Endothelial cell of umbilical vein (primary cell): ENCODE measurements around the gene PGS1. TPM values are rescaled to one million over a fixed set of nuclear protein-coding genes. Genes with fewer than 3 reads are reported as not detected.

ENCODE experiments used
- BruUV-seq: library from RNA; stranded (reverse); fragments of 400-500 nt; replicated peaks from 2 replicates; lab custom pipeline; 2021; lab: Mats Ljungman, UMichigan
- CTCF ChIA-PET: fragments of 300-600, 350-600 bp; sonication (Branson Sonifier 250); formaldehyde crosslinking; loops from one replicate; lab custom pipeline; 2021; ENCODE audit warnings: antibody characterized with exemption, inconsistent platforms; lab: Charles Lee
- POLR2A ChIA-PET: fragments of 300-600, 350-600 bp; sonication (Branson Sonifier 250); formaldehyde crosslinking; loops from one replicate; lab custom pipeline; 2021; ENCODE audit warnings: antibody characterized with exemption, inconsistent platforms; lab: Charles Lee
- DNase-seq: peaks from one replicate; pipeline ENCODE4 v3.0.0-alpha.2; 2011; ENCODE audit warnings: low read depth, low spot score
- FAIRE-seq: peaks from 2 replicates; lab custom pipeline; 2011; peaks lifted over from hg19 to GRCh38; lab: Jason Lieb, UNC
- H2AFZ ChIP-seq: 2 replicates; pipeline ENCODE4 v1.6.0; 2012; ENCODE audit warnings: low read depth, low read length, control low read depth, inconsistent platforms
- H3K27ac ChIP-seq: 2 replicates; pipeline ENCODE4 v1.5.1; 2011; ENCODE audit warnings: low read depth, mild to moderate bottlenecking, control low read depth, low read length, moderate library complexity; ENCODE audit not compliant: insufficient read depth
- H3K27me3 ChIP-seq, 2 experiments: 2 replicates each; pipeline versions ENCODE4 v1.6.0 to v1.6.1; 2011; ENCODE audit warnings: low read length in 2 of 2, mixed read lengths in 1 of 2; ENCODE audit not compliant: control insufficient read depth in 2 of 2, insufficient read depth in 2 of 2
- H3K36me3 ChIP-seq, 2 experiments: 2 replicates in 1 of 2; 3 replicates in 1 of 2; pipeline ENCODE4 v1.5.1; 2011; ENCODE audit warnings: low read length in 2 of 2, mild to moderate bottlenecking in 1 of 2, moderate library complexity in 1 of 2; ENCODE audit not compliant: control insufficient read depth in 2 of 2, insufficient read depth in 2 of 2; ENCODE audit errors: extremely low read depth in 1 of 2
- H3K4me1 ChIP-seq: 3 replicates; pipeline ENCODE4 v1.5.1; 2011; ENCODE audit warnings: mild to moderate bottlenecking, low read length; ENCODE audit not compliant: control insufficient read depth, insufficient read depth; ENCODE audit errors: extremely low read depth
- H3K4me2 ChIP-seq: 2 replicates; pipeline ENCODE4 v1.6.1; 2011; ENCODE audit warnings: low read length, control low read depth, mixed read lengths; ENCODE audit not compliant: insufficient read depth
- H3K4me3 ChIP-seq, 3 experiments: fragments of 200-600 bp in 1 of 3; sonication (generic), shearing (Covaris generic) in 1 of 3; replicated peaks in 1 of 3; 2 replicates each; pipeline ENCODE4 v1.5.1; 2011 to 2016; ENCODE audit warnings: control low read depth in 3 of 3, low read length in 3 of 3, mild to moderate bottlenecking in 2 of 3, inconsistent platforms in 1 of 3, low read depth in 1 of 3, moderate library complexity in 1 of 3; ENCODE audit not compliant: insufficient read depth in 1 of 3
- H3K79me2 ChIP-seq: 2 replicates; pipeline ENCODE4 v1.6.0; 2012; ENCODE audit warnings: low read length, inconsistent platforms; ENCODE audit not compliant: control insufficient read depth, insufficient read depth
- H3K9ac ChIP-seq: replicated peaks from 2 replicates; pipeline ENCODE3; 2011; ENCODE audit warnings: low read length, control low read depth; ENCODE audit not compliant: insufficient read depth; ENCODE audit errors: extremely low read depth
- H3K9me1 ChIP-seq: replicated peaks from 3 replicates; pipeline ENCODE4 v1.6.0; 2011; ENCODE audit warnings: mild to moderate bottlenecking, low read length; ENCODE audit not compliant: control insufficient read depth, insufficient read depth; ENCODE audit errors: extremely low read depth
- H3K9me3 ChIP-seq: replicated peaks from 2 replicates; pipeline ENCODE4 v1.5.1; 2012; ENCODE audit warnings: low read length, inconsistent platforms; ENCODE audit not compliant: control insufficient read depth, insufficient read depth
- H4K20me1 ChIP-seq: replicated peaks from 2 replicates; pipeline ENCODE3; 2011; ENCODE audit warnings: mild to moderate bottlenecking, low read length; ENCODE audit not compliant: control insufficient read depth, insufficient read depth; ENCODE audit errors: extremely low read depth
- EZH2 ChIP-seq: IDR thresholded peaks from 2 replicates; pipeline ENCODE4 v1.6.1; 2012; ENCODE audit warnings: borderline replicate concordance, low read depth, mild to moderate bottlenecking, moderate library complexity, low read length, inconsistent platforms; ENCODE audit not compliant: severe bottlenecking
- FOS ChIP-seq: IDR thresholded peaks from 2 replicates; pipeline ENCODE4 v1.6.1; 2011; ENCODE audit warnings: mild to moderate bottlenecking, low read length, moderate library complexity, borderline replicate concordance; ENCODE audit not compliant: insufficient read depth
- GATA2 ChIP-seq: IDR thresholded peaks from 2 replicates; pipeline ENCODE4 v1.7.0; 2011; ENCODE audit warnings: low read depth, mild to moderate bottlenecking, moderate library complexity, mixed read lengths, low read length; ENCODE audit not compliant: insufficient read length, insufficient read depth
- JUN ChIP-seq: IDR thresholded peaks from 2 replicates; pipeline ENCODE4 v1.6.1; 2011; ENCODE audit warnings: borderline replicate concordance, low read depth; ENCODE audit not compliant: insufficient read length, insufficient read depth
- MYC ChIP-seq: IDR thresholded peaks from one replicate; pipeline ENCODE4 v1.6.1; 2011; ENCODE audit warnings: mild to moderate bottlenecking, low read depth, low read length
- POLR2A ChIP-seq: IDR thresholded peaks from 2 replicates; pipeline ENCODE4 v1.6.1; 2012; ENCODE audit warnings: low read depth, mild to moderate bottlenecking, control low read depth, low read length
- POLR2AphosphoS5 ChIP-seq: IDR thresholded peaks from 2 replicates; pipeline ENCODE4 v1.6.1; 2012; ENCODE audit warnings: low read depth, mild to moderate bottlenecking, control low read depth, low read length, moderate library complexity; ENCODE audit not compliant: insufficient read depth
- dilution Hi-C: fragments of 300-500 bp; cut with MboI; formaldehyde crosslinking; loops from one replicate; pipeline ENCODE4 v1.15.0; 2019; ENCODE audit warnings: low sequenced_read_pairs; ENCODE audit not compliant: extremely low pct_ligation_motif_present
- intact Hi-C: fragments of 100-400 bp; cut with micrococcal nuclease; formaldehyde crosslinking; loops from one replicate; pipeline ENCODE4 v1.10.0; 2022
- polyA plus RNA-seq, 4 experiments: library from polyadenylated mRNA; depleted of rRNA in 3 of 4; stranded (reverse) in 3 of 4; unstranded in 1 of 4; fragments of >200 nt; gene quantifications; 2 replicates each; pipeline versions ENCODE4 v1.2.1 to v1.2.3, GENCODE V29; 2011 to 2012; ENCODE audit warnings: missing spikeins in 1 of 4
- total RNA-seq: library from RNA; stranded (reverse); gene quantifications from 2 replicates; pipeline ENCODE4 v1.2.3, GENCODE V29; 2021
- TF ChIP-seq, protein P1 (sequence below): IDR thresholded peaks from 2 replicates; pipeline ENCODE4 v1.6.1; 2011; ENCODE audit not compliant: insufficient read depth, insufficient read length
- TF ChIP-seq, protein P2 (sequence below), 2 donors: IDR thresholded peaks; 1 replicate in 1 of 2; 2 replicates in 1 of 2; pipeline ENCODE4 v1.5.1; 2011; ENCODE audit warnings: low read length in 2 of 2, mild to moderate bottlenecking in 2 of 2, moderate library complexity in 2 of 2, control low read depth in 1 of 2, inconsistent platforms in 1 of 2, low read depth in 1 of 2; ENCODE audit not compliant: insufficient read depth in 1 of 2; ENCODE audit errors: extremely low read depth in 1 of 2

PGS1 gene
- total and polyA plus RNA-seq, 2 donors (not counting 3 experiments of a cell fraction or from before 2014, with no cell fraction given) = 50.8 to 66.0 TPM

DNA sequence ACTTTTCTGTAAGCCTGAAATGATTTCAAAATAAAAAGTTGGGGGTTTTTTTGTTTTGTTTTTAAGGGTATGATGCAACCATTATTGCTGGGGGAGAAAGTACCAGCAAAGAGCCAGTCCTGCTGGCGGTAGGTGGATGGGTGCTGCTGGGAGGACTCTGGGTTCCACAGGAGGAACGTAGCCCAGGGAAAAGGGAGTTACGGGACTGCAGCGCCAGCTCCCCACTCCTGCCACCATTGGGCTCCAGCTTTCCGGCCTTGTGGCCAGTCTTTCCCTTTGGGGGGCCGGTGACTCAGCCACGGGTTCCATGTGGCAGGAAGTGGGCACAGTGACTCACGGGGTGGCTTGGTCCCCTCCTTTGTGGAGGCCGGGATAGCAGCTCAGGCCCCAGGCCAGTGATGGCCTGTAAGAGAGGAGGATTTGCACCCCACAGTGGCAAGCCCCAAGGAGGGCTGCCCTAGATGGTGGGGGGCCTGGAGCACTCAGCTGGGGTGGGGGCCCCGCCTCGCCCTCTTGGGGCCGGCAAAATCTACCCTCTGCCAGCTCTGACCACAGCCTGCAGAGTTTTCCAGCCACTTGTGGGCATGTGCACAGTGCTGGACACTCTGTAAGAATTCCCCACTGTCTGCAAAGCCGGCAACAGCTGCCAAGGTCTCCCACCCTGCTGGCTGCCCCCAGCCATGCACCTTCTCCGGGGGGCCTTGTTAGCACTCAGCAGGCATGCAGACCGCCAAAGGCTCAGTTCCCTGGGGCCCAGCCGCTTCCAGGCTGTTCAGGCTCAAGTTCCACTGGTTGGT is 49.0 kb upstream of the PGS1 start:
- Histone ChIP-seq H3K36me3 (no peaks in the 10 kb centered on the region), H2AFZ (peak overlapping the region; percentile 70), H3K9ac (no peak overlapping the region), H4K20me1 (no peaks in the 10 kb centered on the region), H3K4me1 (peaks cover 20% of the 10 kb centered on the region), H3K4me3 (no peak overlapping the region), H3K27ac (no peak overlapping the region), H3K9me1 (no peaks in the 10 kb centered on the region), H3K9me3 (no peaks in the 10 kb centered on the region), H3K79me2 (no peaks in the 10 kb centered on the region), H3K4me2 (no peak overlapping the region), H3K27me3 (no peaks in the 10 kb centered on the region)
- dilution Hi-C loops (no loop called here), intact Hi-C loops (no loop called here)
- ChIA-PET CTCF (interaction anchor here (1.0 to 1.8 kb wide), 4 partner anchors 10 to 40 kb away, joined by 3 to 4 read pairs (median 4); no protein-coding TSS in a partner anchor), POLR2A (no interaction called here)
- FAIRE-seq (no peak), DNase-seq (no peak)
- TF ChIP-seq, protein P1, sequence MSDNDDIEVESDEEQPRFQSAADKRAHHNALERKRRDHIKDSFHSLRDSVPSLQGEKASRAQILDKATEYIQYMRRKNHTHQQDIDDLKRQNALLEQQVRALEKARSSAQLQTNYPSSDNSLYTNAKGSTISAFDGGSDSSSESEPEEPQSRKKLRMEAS = no peak
- peak; percentile 13 for TF ChIP-seq FOS
- no TSS peak for BruUV-seq

DNA sequence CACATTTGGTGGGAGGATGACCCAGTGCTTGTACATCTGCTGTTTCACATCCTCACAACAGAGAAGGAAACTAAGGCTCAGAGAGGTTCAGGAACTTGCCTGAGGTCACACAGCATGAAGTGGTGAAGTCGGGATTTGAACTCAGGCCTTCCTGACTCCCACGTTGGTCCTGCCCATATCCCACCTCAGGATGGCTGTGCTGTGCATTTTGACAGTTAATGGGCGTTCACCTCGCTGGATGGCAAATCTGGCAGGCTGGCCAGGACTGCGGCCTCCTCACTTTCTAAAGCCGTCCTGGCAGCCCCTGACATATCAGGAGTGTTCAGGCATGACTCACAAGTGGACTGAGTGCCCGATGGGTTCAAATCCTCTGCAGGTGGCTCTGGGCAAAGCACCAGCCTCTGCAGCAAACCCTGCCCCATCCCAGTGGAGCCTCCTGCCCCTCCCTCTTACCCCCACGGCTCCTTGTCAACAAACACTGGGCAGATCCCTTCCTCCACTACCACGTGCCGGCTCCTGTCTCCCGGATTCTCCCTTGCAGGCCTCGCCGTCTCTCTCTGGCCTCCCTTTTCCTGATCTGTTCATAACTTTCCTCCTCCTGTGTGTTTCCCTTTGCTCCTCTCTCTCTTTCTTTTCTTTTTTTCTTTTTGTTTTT is 47.8 kb upstream of the PGS1 start:
- Histone ChIP-seq H3K4me3 (no peak overlapping the region), H3K4me2 (no peak overlapping the region), H2AFZ (peak overlapping the region; percentile 11), H3K27me3 (no peaks in the 10 kb centered on the region), H3K9me3 (no peaks in the 10 kb centered on the region), H3K9me1 (no peaks in the 10 kb centered on the region), H3K9ac (no peak overlapping the region), H3K79me2 (no peaks in the 10 kb centered on the region), H4K20me1 (no peaks in the 10 kb centered on the region), H3K36me3 (no peaks in the 10 kb centered on the region), H3K4me1 (peaks cover 14% of the 10 kb centered on the region), H3K27ac (no peak overlapping the region)
- intact Hi-C loops (no loop called here), dilution Hi-C loops (no loop called here)
- no TSS peak for BruUV-seq
- ChIA-PET POLR2A (no interaction called here), CTCF (interaction anchor here (1.0 to 1.8 kb wide), 2 partner anchors 26 to 41 kb away, joined by 3 to 4 read pairs; no protein-coding TSS in a partner anchor)
- FAIRE-seq (no peak), DNase-seq (no peak)
- TF ChIP-seq, protein P2, sequence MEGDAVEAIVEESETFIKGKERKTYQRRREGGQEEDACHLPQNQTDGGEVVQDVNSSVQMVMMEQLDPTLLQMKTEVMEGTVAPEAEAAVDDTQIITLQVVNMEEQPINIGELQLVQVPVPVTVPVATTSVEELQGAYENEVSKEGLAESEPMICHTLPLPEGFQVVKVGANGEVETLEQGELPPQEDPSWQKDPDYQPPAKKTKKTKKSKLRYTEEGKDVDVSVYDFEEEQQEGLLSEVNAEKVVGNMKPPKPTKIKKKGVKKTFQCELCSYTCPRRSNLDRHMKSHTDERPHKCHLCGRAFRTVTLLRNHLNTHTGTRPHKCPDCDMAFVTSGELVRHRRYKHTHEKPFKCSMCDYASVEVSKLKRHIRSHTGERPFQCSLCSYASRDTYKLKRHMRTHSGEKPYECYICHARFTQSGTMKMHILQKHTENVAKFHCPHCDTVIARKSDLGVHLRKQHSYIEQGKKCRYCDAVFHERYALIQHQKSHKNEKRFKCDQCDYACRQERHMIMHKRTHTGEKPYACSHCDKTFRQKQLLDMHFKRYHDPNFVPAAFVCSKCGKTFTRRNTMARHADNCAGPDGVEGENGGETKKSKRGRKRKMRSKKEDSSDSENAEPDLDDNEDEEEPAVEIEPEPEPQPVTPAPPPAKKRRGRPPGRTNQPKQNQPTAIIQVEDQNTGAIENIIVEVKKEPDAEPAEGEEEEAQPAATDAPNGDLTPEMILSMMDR (IDR thresholded peaks at IDR 0.05; ENCODE audit: extremely low read depth in 1 of 2, insufficient read depth in 1 of 2, low read depth in 1 of 2, low read length in 2 of 2) = no peak
- TF ChIP-seq POLR2A (no peak), GATA2 (no peak), EZH2 (no peak), POLR2AphosphoS5 (no peak), MYC (no peak), JUN (no peak), FOS (no peak)
- TF ChIP-seq, protein P1 = no peak
